K562 (cell line): ENCODE data around the gene NTN1. TPM values are rescaled to one million over a fixed set of nuclear protein-coding genes. Genes with fewer than 3 reads are reported as not detected.

Experiments
- ATAC-seq: fragments of 200-7000 bp; cut with Tn5 transposase; 3 replicates; pipeline ENCODE4 v1.9.1; 2020; ENCODE audit warnings: moderate library complexity
- BruUV-seq: library from RNA; stranded (reverse); fragments of 400-500 nt; replicated peaks from 2 replicates; lab custom pipeline; 2021; lab: Mats Ljungman, UMichigan
- CTCF ChIA-PET: fragments of 300-600 bp; formaldehyde crosslinking; extraction: SDS; loops from one replicate; lab custom pipeline; 2021; ENCODE audit warnings: low intra/inter-chr PET ratio; lab: Yijun Ruan, JAX
- POLR2A ChIA-PET: fragments of 300-600, 350-650 bp; sonication (Branson Sonifier 250); formaldehyde crosslinking; extraction: SDS; loops from one replicate; lab custom pipeline; 2021; ENCODE audit warnings: antibody characterized with exemption, inconsistent platforms; lab: Yijun Ruan, JAX
- DNase-seq, 4 experiments: peaks; one replicate each; pipeline versions ENCODE4 v3.0.0 to v3.0.0-alpha.2; 2011 to 2018; ENCODE audit warnings: low spot score in 3 of 4, mixed read lengths in 3 of 4; ENCODE audit errors: extremely low read depth in 1 of 4
- FAIRE-seq: peaks from 2 replicates; lab custom pipeline; 2011; peaks lifted over from hg19 to GRCh38; lab: Jason Lieb, UNC
- H2AFZ ChIP-seq: 2 replicates; pipeline ENCODE4 v1.6.0; 2011; ENCODE audit warnings: low read depth, low read length, control low read depth, inconsistent platforms
- H3K27ac ChIP-seq: fragments of 200-600 bp; 3 replicates; pipeline ENCODE4 v1.8.0; 2011; ENCODE audit warnings: low read depth, mild to moderate bottlenecking, control low read depth, inconsistent platforms, low read length, moderate library complexity, mixed read lengths; ENCODE audit errors: extremely low read depth
- H3K27me3 ChIP-seq, 2 experiments: fragments of 300-600 bp in 1 of 2; 2 replicates in 1 of 2; 3 replicates in 1 of 2; pipeline versions ENCODE4 v1.6.0 to v1.8.0; 2011; ENCODE audit warnings: inconsistent platforms in 2 of 2, low read length in 2 of 2, mild to moderate bottlenecking in 1 of 2, mixed read lengths in 1 of 2, moderate library complexity in 1 of 2; ENCODE audit not compliant: control insufficient read depth in 2 of 2, insufficient read depth in 2 of 2
- H3K36me3 ChIP-seq: fragments of 300-600 bp; 3 replicates; pipeline ENCODE4 v1.8.0; 2011; ENCODE audit warnings: mild to moderate bottlenecking, low read length, inconsistent platforms; ENCODE audit not compliant: control insufficient read depth, insufficient read depth
- H3K4me1 ChIP-seq, 2 experiments: fragments of 200-600 bp in 1 of 2; replicated peaks in 1 of 2; 2 replicates in 1 of 2; 3 replicates in 1 of 2; pipeline versions ENCODE4 v1.5.1 to v1.8.0; 2011; ENCODE audit warnings: inconsistent platforms in 2 of 2, low read length in 2 of 2, mild to moderate bottlenecking in 1 of 2, mixed read lengths in 1 of 2, moderate library complexity in 1 of 2; ENCODE audit not compliant: control insufficient read depth in 2 of 2, insufficient read depth in 2 of 2
- H3K4me2 ChIP-seq: 2 replicates; pipeline ENCODE4 v1.6.1; 2011; ENCODE audit warnings: low read length, control low read depth, inconsistent platforms, mixed read lengths; ENCODE audit not compliant: insufficient read depth
- H3K4me3 ChIP-seq: fragments of 200-600 bp; sonication (generic), shearing (Covaris generic); 2 replicates; pipeline ENCODE4 v1.5.1; 2016; ENCODE audit warnings: control low read depth, inconsistent platforms
- H3K79me2 ChIP-seq: fragments of 200-600 bp; 3 replicates; pipeline ENCODE4 v1.8.0; 2011; ENCODE audit warnings: low read length, inconsistent platforms; ENCODE audit not compliant: control insufficient read depth, insufficient read depth
- H3K9ac ChIP-seq, 2 experiments: 2 replicates each; pipeline versions ENCODE4 v1.6.0 to v1.6.1; 2011; ENCODE audit warnings: low read depth in 2 of 2, low read length in 2 of 2, control low read depth in 1 of 2, inconsistent platforms in 1 of 2, mild to moderate bottlenecking in 1 of 2, mixed read lengths in 1 of 2; ENCODE audit not compliant: insufficient read depth in 1 of 2
- H3K9me1 ChIP-seq: one replicate; pipeline ENCODE4 v1.6.0; 2011; ENCODE audit warnings: inconsistent platforms, mild to moderate bottlenecking, low read length, moderate library complexity; ENCODE audit not compliant: control insufficient read depth, insufficient read depth
- H3K9me3 ChIP-seq: replicated peaks from 2 replicates; pipeline ENCODE4 v1.5.1; 2011; ENCODE audit warnings: low read depth, low read length, inconsistent platforms; ENCODE audit not compliant: control insufficient read depth, insufficient read depth
- H4K20me1 ChIP-seq: replicated peaks from 2 replicates; pipeline ENCODE4 v1.6.1; 2011; ENCODE audit warnings: low read length, inconsistent platforms, mixed read lengths; ENCODE audit not compliant: control insufficient read depth, insufficient read depth
- ADNP ChIP-seq: fragments of 200-800 bp; sonication (Bioruptor generic); IDR thresholded peaks from 2 replicates; pipeline ENCODE4 v1.6.1; 2016; ENCODE audit warnings: missing genetic modification characterization, missing compliant biosample characterization
- CHD1 ChIP-seq: fragments of 200-600 bp; sonication (generic); IDR thresholded peaks from one replicate; pipeline ENCODE4 v1.6.1; 2012; ENCODE audit warnings: mild to moderate bottlenecking, moderate library complexity, low read length, inconsistent platforms
- GTF2A2 ChIP-seq: IDR thresholded peaks from 2 replicates; pipeline ENCODE4 v1.6.1; 2016; ENCODE audit warnings: mild to moderate bottlenecking, missing genetic modification characterization, missing compliant biosample characterization
- TEAD4 ChIP-seq, 2 experiments: sonication (generic) in 1 of 2; formaldehyde crosslinking in 1 of 2; IDR thresholded peaks; 2 replicates each; pipeline versions ENCODE4 v1.6.1 to v1.8.0; 2012 to 2022; ENCODE audit warnings: borderline replicate concordance in 1 of 2, inconsistent platforms in 1 of 2, low read length in 1 of 2, mild to moderate bottlenecking in 1 of 2, missing genetic modification reagents in 1 of 2
- ZNF24 ChIP-seq: fragments of 450-650 bp; IDR thresholded peaks from 2 replicates; pipeline ENCODE4 v1.6.1; 2016
- WGBS: fragments of 100-300 bp; shearing (Covaris generic); methylation state at CpG from one replicate; pipeline ENCODE4 v1.1.6; 2016; ENCODE audit warnings: low coverage, mixed read lengths; ENCODE audit not compliant: insufficient coverage; ENCODE audit errors: missing lambda C conversion rate; 5-methylcytosine and 5-hydroxymethylcytosine counted together
- in situ Hi-C: fragments of 300-500 bp; cut with MboI; formaldehyde crosslinking; loops from 4 replicates; pipeline ENCODE4 v1.15.0; 2018; ENCODE audit warnings: inconsistent platforms, mixed read lengths
- intact Hi-C: fragments of 100-400 bp; cut with micrococcal nuclease; formaldehyde crosslinking; loops from 2 replicates; pipeline ENCODE4 v1.14.2; 2022
- polyA plus RNA-seq, 8 experiments: library from polyadenylated mRNA; depleted of rRNA in 4 of 8; stranded (reverse) in 5 of 8; unstranded in 3 of 8; fragments of >200 nt; fragmentation: Nextera tagmentation in 2 of 8; fragmentation: Illumina TruSeq in 1 of 8; extraction: Ambion mirVana in 2 of 8; extraction: Trizol in 1 of 8; gene quantifications; 2 replicates each; pipeline versions ENCODE4 v1.2.1 to v1.2.3, GENCODE V29; 2011 to 2014; ENCODE audit warnings: inconsistent platforms in 1 of 8, missing spikeins in 1 of 8
- total RNA-seq, 7 experiments: library from RNA; depleted of rRNA in 6 of 7; stranded (reverse); fragments of >200 nt in 6 of 7; fragmentation: Illumina TruSeq in 2 of 7; extraction: Trizol in 2 of 7; gene quantifications; 2 replicates each; pipeline versions ENCODE4 v1.2.1 to v1.2.3, GENCODE V29; 2011 to 2021; ENCODE audit warnings: low replicate concordance in 1 of 7
- TF ChIP-seq, protein P1 (sequence below), 2 experiments: fragments of 450-650 bp in 1 of 2; IDR thresholded peaks; 2 replicates each; pipeline ENCODE4 v1.6.1; 2011 to 2017; ENCODE audit warnings: low read depth in 2 of 2, antibody characterized with exemption in 1 of 2, borderline replicate concordance in 1 of 2, low read length in 1 of 2, mild to moderate bottlenecking in 1 of 2, mixed read lengths in 1 of 2; ENCODE audit not compliant: control insufficient read depth in 1 of 2
- TF ChIP-seq, protein P2 (sequence below): fragments of 450-650 bp; IDR thresholded peaks from 2 replicates; pipeline ENCODE4 v1.6.1; 2016; ENCODE audit warnings: low read depth, mild to moderate bottlenecking, moderate library complexity
- TF ChIP-seq, protein P3 (sequence below): fragments of 250-450 bp; sonication (Bioruptor Pico); IDR thresholded peaks from 2 replicates; pipeline ENCODE4 v1.8.0; 2021; ENCODE audit warnings: moderate library complexity, mild to moderate bottlenecking, inconsistent platforms
- TF ChIP-seq, protein P4 (sequence below): fragments of 450-650 bp; formaldehyde crosslinking; IDR thresholded peaks from 2 replicates; pipeline ENCODE4 v1.4.0; 2022; ENCODE audit warnings: missing genetic modification characterization

The NTN1 gene
- total and polyA plus RNA-seq, 9 of the 15 experiments (the other 6 are each of a cell fraction or from before 2014, with no cell fraction given), result 0.02 TPM; not detected in 8

DNA sequence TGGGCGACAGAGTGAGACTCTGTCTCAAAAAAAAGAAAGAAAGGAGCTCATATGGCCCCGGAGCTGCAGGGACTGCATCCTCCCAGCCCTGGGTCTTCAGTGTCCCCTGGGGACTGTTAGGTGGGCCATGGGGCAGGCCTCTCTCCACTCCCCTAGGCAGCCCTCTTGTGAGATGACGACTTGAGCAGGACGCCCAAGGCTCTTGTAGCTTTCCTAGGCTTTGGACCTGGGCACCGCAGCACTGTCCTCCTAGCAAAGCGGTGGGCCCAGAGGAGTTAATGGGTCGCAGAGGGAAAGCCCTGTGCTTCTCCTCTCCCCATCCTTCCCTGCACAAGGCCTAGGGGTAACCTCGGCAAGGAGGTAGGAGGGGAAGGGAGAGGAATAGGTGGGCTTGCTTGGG is 202.2 kb downstream of the NTN1 start (continued):
- TF ChIP-seq, protein P1, sequence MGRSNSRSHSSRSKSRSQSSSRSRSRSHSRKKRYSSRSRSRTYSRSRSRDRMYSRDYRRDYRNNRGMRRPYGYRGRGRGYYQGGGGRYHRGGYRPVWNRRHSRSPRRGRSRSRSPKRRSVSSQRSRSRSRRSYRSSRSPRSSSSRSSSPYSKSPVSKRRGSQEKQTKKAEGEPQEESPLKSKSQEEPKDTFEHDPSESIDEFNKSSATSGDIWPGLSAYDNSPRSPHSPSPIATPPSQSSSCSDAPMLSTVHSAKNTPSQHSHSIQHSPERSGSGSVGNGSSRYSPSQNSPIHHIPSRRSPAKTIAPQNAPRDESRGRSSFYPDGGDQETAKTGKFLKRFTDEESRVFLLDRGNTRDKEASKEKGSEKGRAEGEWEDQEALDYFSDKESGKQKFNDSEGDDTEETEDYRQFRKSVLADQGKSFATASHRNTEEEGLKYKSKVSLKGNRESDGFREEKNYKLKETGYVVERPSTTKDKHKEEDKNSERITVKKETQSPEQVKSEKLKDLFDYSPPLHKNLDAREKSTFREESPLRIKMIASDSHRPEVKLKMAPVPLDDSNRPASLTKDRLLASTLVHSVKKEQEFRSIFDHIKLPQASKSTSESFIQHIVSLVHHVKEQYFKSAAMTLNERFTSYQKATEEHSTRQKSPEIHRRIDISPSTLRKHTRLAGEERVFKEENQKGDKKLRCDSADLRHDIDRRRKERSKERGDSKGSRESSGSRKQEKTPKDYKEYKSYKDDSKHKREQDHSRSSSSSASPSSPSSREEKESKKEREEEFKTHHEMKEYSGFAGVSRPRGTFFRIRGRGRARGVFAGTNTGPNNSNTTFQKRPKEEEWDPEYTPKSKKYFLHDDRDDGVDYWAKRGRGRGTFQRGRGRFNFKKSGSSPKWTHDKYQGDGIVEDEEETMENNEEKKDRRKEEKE (IDR thresholded peaks at IDR 0.05; ENCODE audit: borderline replicate concordance in 1 of 2, control insufficient read depth in 1 of 2, low read depth in 2 of 2, low read length in 1 of 2), result no peak
- no peak for TF ChIP-seq ZNF24
- TF ChIP-seq, all 486 proteins: peak for 0

DNA sequence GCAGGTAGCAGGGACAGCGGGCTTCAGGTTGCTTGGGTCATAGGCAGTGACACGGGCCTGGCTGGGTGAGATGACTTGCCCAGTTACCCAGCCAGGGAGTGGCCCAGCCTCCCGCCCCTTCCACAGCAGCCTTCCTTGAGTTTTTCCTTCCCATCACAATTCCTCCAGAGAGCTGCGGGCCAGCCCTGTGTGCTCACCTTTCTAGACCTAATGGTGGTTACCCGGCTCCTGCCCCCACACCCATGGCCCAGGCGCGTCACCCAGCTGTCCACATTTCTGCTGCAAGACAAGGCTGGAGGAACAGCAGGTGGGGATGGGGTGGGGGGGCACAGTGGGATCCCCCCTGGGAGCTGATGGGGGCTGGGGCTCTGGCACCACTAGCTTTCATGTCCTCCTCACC is 203.2 kb downstream of the NTN1 start:
- Histone ChIP-seq H3K27me3 (peaks cover 0 to 4% of the 10 kb centered on the region in 2 experiments; a peak in 1 of 5 replicates), H3K9ac (no peak overlapping the region), H3K27ac (no peak overlapping the region), H3K4me1 (peaks cover 0 to 3% of the 10 kb centered on the region in 2 experiments; a peak in 2 of 5 replicates), H4K20me1 (no peaks in the 10 kb centered on the region), H3K36me3 (no peaks in the 10 kb centered on the region), H3K9me1 (no peaks in the 10 kb centered on the region), H3K4me2 (no peak overlapping the region), H2AFZ (no peak overlapping the region), H3K4me3 (no peak overlapping the region), H3K9me3 (no peaks in the 10 kb centered on the region), H3K79me2 (no peaks in the 10 kb centered on the region)
- TF ChIP-seq, protein P2, sequence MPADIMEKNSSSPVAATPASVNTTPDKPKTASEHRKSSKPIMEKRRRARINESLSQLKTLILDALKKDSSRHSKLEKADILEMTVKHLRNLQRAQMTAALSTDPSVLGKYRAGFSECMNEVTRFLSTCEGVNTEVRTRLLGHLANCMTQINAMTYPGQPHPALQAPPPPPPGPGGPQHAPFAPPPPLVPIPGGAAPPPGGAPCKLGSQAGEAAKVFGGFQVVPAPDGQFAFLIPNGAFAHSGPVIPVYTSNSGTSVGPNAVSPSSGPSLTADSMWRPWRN, result no peak
- TF ChIP-seq CHD1, result no peak
- TF ChIP-seq, protein P3, sequence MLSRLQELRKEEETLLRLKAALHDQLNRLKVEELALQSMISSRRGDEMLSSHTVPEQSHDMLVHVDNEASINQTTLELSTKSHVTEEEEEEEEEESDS, result no peak
- no peak for TF ChIP-seq TEAD4 (IDR thresholded peaks at IDR 0.05; ENCODE audit: low read length)
- TF ChIP-seq TEAD4 (CRISPR knock-in tag; IDR thresholded peaks at IDR 0.05; ENCODE audit: borderline replicate concordance), result no peak
- TF ChIP-seq GTF2A2 (tag), result no peak
- TF ChIP-seq ADNP (tag), result no peak
- TF ChIP-seq, protein P4, sequence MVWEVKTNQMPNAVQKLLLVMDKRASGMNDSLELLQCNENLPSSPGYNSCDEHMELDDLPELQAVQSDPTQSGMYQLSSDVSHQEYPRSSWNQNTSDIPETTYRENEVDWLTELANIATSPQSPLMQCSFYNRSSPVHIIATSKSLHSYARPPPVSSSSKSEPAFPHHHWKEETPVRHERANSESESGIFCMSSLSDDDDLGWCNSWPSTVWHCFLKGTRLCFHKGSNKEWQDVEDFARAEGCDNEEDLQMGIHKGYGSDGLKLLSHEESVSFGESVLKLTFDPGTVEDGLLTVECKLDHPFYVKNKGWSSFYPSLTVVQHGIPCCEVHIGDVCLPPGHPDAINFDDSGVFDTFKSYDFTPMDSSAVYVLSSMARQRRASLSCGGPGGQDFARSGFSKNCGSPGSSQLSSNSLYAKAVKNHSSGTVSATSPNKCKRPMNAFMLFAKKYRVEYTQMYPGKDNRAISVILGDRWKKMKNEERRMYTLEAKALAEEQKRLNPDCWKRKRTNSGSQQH, result no peak
- 0% methylated on average over 2 of the region's 7 CpGs for WGBS
- ChIA-PET POLR2A (no interaction called here), CTCF (no interaction called here)
- ATAC-seq, result no peak
- intact Hi-C loops (no loop called here), in situ Hi-C loops (no loop called here)
- no TSS peak for BruUV-seq
- FAIRE-seq, result no peak
- no peak for DNase-seq
